Thyroid gland (tissue), 4 donors: Measurements from ENCODE around the gene ARF6. TPM values are rescaled to one million over a fixed set of nuclear protein-coding genes. Genes with fewer than 3 reads are reported as not detected.
"Not testable (repeated sequence)": the region's sequence is repeated elsewhere in the genome, so short reads cannot be mapped to it uniquely, and the experiment has no call there.

ENCODE experiments used
- DNase-seq, 2 donors: peaks; one replicate each; pipeline ENCODE4 v3.0.0-alpha.2; 2019
- H3K27ac ChIP-seq, 3 donors: fragments of 200-600 bp; sonication (generic); 1 replicate in 2 of 3; 2 replicates in 1 of 3; pipeline ENCODE4 v1.5.1; 2016 to 2019; ENCODE audit warnings: mild to moderate bottlenecking in 1 of 3, moderate library complexity in 1 of 3
- H3K27me3 ChIP-seq: fragments of 200-600 bp; sonication (generic); one replicate; pipeline ENCODE4 v1.5.1; 2019
- H3K36me3 ChIP-seq, 2 donors: fragments of 200-600 bp; sonication (generic); one replicate each; pipeline ENCODE4 v1.5.1; 2016 to 2019
- H3K4me1 ChIP-seq, 2 donors: fragments of 200-600 bp; sonication (generic); one replicate each; pipeline ENCODE4 v1.5.1; 2017 to 2019
- H3K4me3 ChIP-seq, 3 donors: fragments of 200-600 bp; sonication (generic); replicated peaks in 1 of 3; 1 replicate in 2 of 3; 2 replicates in 1 of 3; pipeline ENCODE4 v1.5.1; 2016; ENCODE audit warnings: mild to moderate bottlenecking in 1 of 3
- H3K9me3 ChIP-seq: fragments of 200-600 bp; sonication (generic); one replicate; pipeline ENCODE4 v1.5.1; 2017
- POLR2A ChIP-seq, 2 donors: fragments of 450-650 bp; IDR thresholded peaks; one replicate each; pipeline ENCODE4 v1.6.1; 2017; ENCODE audit warnings: antibody characterized with exemption in 2 of 2, mild to moderate bottlenecking in 2 of 2, moderate library complexity in 1 of 2
- WGBS, 2 donors: methylation state at CpG; one replicate each; pipeline ENCODE4 v1.1.5; 2017; 5-methylcytosine and 5-hydroxymethylcytosine counted together
- intact Hi-C: fragments of 100-400 bp; cut with DNase I; formaldehyde crosslinking; loops from one replicate; pipeline ENCODE4 v1.15.1; 2023
- total RNA-seq, 4 donors: library from RNA; depleted of rRNA; stranded (reverse); fragments of >200 nt; gene quantifications; one replicate each; pipeline ENCODE4 v1.2.3, GENCODE V29; 2016
- TF ChIP-seq, protein P1 (sequence below), 6 experiments: fragments of 200-600 bp in 3 of 6; fragments of 450-650 bp in 3 of 6; sonication (generic) in 3 of 6; IDR thresholded peaks; one replicate each; pipeline ENCODE4 v1.5.1; 2016 to 2019; ENCODE audit warnings: antibody characterized with exemption in 6 of 6, mild to moderate bottlenecking in 2 of 6, inconsistent platforms in 1 of 6, moderate library complexity in 1 of 6

The ARF6 gene
- total RNA-seq, 4 donors from 2014 or later: 35.6 to 59.4 (median 48.5) TPM

DNA sequence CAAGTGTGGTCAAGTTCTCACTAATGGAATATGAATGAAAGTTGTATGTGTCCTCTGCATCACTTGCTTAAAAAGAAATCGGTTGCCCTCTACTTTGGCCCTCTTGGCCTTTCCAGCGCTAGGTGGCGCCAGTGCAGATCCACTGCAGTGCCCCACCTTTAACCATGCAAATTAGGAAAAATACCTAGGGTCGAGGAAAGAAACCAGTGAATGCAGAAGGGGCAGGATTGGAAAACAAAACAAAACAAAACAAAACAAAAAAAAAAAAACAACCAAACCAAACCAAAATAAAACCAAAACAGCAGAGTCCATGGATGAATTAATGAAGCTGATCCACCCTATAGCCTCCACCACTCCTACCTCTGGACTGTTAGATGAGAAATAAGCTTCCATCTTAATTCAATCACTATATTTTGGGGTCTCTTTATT is 27.4 kb upstream of the ARF6 start:
- intact Hi-C loops: loop anchor here (10.0 kb wide), 1 partner anchor 669 kb away; the partner anchor contains the start of gene MAP4K5
- H3K36me3 ChIP-seq: no peaks in the 10 kb centered on the region
- no peaks in the 10 kb centered on the region for H3K9me3 ChIP-seq
- peak; percentile 76 to 80 for DNase-seq
- no peaks in the 10 kb centered on the region for H3K27me3 ChIP-seq
- TF ChIP-seq, protein P1, sequence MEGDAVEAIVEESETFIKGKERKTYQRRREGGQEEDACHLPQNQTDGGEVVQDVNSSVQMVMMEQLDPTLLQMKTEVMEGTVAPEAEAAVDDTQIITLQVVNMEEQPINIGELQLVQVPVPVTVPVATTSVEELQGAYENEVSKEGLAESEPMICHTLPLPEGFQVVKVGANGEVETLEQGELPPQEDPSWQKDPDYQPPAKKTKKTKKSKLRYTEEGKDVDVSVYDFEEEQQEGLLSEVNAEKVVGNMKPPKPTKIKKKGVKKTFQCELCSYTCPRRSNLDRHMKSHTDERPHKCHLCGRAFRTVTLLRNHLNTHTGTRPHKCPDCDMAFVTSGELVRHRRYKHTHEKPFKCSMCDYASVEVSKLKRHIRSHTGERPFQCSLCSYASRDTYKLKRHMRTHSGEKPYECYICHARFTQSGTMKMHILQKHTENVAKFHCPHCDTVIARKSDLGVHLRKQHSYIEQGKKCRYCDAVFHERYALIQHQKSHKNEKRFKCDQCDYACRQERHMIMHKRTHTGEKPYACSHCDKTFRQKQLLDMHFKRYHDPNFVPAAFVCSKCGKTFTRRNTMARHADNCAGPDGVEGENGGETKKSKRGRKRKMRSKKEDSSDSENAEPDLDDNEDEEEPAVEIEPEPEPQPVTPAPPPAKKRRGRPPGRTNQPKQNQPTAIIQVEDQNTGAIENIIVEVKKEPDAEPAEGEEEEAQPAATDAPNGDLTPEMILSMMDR (IDR thresholded peaks at IDR 0.05): peak; percentile 44 to 86 (median 76)
- no peak for TF ChIP-seq POLR2A (IDR thresholded peaks at IDR 0.05)
- WGBS, 2 donors: 1 to 2% methylated on average over 4 of the region's 4 CpGs
- no peak overlapping the region for H3K4me3 ChIP-seq
- no peak overlapping the region for H3K27ac ChIP-seq
- H3K4me1 ChIP-seq: peaks cover 5 to 10% of the 10 kb centered on the region in 2 donors

DNA sequence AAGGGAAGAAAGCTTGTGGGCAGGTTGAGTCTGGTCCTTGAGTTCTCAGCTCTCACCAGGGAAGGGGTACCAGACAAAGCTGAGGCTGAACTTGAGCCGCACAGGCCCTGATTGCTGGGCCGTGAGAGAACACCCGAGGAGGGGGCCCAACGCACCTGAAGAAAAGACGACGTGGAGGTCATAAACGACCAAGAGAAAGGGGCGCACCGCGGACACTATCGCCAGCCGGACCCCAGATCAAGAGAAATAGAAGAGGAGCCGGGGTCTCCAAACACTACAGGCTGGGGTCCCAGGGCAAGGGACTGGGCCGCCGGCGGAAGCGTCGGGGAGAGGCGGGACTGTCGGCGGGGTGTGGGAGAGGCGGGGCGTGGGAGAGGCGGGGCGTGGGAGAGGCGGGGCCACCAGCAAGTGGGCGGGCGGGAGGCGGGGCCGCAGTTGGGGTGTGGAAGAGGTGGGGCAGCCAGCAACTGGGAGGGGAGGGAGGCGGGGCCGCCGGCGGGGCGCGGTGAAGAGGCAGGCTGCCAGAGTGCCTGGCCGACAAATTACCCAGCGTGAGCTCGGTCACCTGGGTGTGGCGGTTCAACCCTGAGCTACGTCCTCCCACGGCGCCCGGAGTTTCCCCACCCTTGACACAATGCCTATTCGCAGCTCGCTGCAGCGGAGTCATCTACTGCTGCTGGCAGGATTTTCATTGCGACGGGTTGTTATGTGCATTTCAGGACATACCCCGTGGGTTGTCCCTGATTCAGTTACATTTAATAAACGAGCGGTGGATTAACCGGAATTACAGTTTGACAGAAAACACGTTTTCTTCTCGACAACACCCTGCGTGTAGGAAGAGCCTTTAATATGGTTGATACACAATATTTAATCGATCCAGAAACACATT is 24.8 kb upstream of the ARF6 start:
- WGBS, 2 donors: 2 to 3% methylated on average over 35 to 41 of the region's 57 CpGs

DNA sequence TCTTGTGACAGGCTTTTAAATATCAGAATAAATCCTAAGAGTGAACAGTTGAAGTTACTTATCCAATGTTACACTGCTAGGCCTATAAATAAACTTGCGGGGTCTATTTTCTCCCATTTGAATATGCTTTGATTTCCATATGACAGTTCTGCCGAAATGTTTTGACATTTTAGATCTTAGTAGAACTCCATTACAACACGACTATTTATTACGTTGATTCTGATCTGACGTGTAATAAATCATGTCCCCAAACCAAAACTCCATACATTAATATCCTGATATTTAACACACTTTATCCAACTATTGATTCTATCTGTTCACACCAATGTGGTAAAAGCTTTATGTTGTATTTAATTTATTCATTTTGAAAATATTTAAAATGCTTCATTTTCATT is 24.2 kb upstream of the ARF6 start:
- H3K9me3 ChIP-seq: no peaks in the 10 kb centered on the region
- peak overlapping the region; percentile 12 to 72 (median 43) for H3K27ac ChIP-seq
- DNase-seq: no peak
- WGBS, 2 donors: 67 to 69% methylated on average over 5 of the region's 5 CpGs
- H3K27me3 ChIP-seq: no peaks in the 10 kb centered on the region
- peak overlapping the region in 1 of 3 donors; percentile 56 for H3K4me3 ChIP-seq
- H3K36me3 ChIP-seq: no peaks in the 10 kb centered on the region
- TF ChIP-seq, protein P1 (IDR thresholded peaks at IDR 0.05): no peak
- TF ChIP-seq POLR2A (IDR thresholded peaks at IDR 0.05): no peak
- peaks cover 4 to 5% of the 10 kb centered on the region in 2 donors for H3K4me1 ChIP-seq
- intact Hi-C loops: loop anchor here (10.0 kb wide), 1 partner anchor 666 kb away; the partner anchor contains the start of gene MAP4K5

More for the DNA sequence above, 24.8 kb upstream of the ARF6 start:
- Histone ChIP-seq H3K9me3 (no peaks in the 10 kb centered on the region), H3K27me3 (no peaks in the 10 kb centered on the region), H3K27ac (peak overlapping the region; percentile 69 to 91 (median 88)), H3K4me3 (peak overlapping the region in 2 of 3 donors; percentile 16 to 56), H3K4me1 (peaks cover 4 to 5% of the 10 kb centered on the region in 2 donors), H3K36me3 (no peaks in the 10 kb centered on the region)
- peak; percentile 95 to 96 for DNase-seq
- intact Hi-C loops: loop anchor here (10.0 kb wide), 1 partner anchor 667 kb away; the partner anchor contains the start of gene MAP4K5
- peak in 1 of 2 donors; percentile 86 for TF ChIP-seq POLR2A (IDR thresholded peaks at IDR 0.05)
- TF ChIP-seq, protein P1 (IDR thresholded peaks at IDR 0.05): no peak

DNA sequence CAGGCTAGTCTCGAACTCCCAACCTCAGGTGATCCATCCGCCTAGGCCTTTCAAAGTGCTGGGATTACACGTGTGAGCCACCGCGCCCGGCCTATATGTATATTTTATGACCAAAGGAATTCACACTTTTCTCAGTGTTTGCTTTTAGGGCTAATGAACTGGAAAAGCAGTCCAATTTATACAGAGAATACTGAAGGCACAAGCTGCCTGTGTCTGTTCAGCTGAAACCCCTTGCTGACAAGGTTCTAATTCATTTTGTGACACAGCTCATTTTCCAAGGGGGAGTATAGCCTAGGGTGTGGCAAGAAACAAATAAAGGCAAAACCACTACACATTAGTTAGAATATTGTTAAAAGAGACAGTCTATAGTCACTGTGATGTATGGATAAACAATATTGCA is 22.0 kb upstream of the ARF6 start:
- H3K9me3 ChIP-seq: no peaks in the 10 kb centered on the region
- H3K36me3 ChIP-seq: no peaks in the 10 kb centered on the region
- no peaks in the 10 kb centered on the region for H3K27me3 ChIP-seq
- intact Hi-C loops: no loop called here
- WGBS, 2 donors: 91 to 92% methylated on average over 6 of the region's 6 CpGs
- TF ChIP-seq POLR2A (IDR thresholded peaks at IDR 0.05): no peak
- TF ChIP-seq, protein P1 (IDR thresholded peaks at IDR 0.05): no peak
- no peak for DNase-seq
- H3K4me3 ChIP-seq: no peak overlapping the region
- no peak overlapping the region for H3K27ac ChIP-seq
- H3K4me1 ChIP-seq: peaks cover 4 to 5% of the 10 kb centered on the region in 2 donors

DNA sequence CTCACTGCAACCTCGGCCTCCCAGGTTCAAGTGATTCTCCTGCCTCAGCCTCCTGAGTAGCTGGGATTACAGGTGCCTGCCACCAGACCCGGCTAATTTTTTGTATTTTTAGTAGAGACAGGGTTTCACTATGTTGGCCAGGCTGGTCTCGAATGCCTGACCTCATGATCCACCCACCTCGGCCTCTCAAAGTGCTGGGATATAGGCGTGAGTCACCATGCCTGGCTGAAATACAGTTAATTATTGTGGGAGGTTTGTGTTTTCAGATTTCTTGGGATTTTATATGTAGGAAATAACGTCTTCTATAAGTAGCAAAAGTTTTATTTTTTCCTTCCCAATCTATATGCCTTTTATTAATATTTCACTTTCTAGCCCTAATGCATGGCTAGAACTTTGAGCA is 19.3 kb upstream of the ARF6 start:
- H3K27me3 ChIP-seq, H3K4me1 ChIP-seq, H3K4me3 ChIP-seq, H3K27ac ChIP-seq, H3K9me3 ChIP-seq, H3K36me3 ChIP-seq, intact Hi-C loops, DNase-seq: not testable (repeated sequence)
- WGBS, 2 donors: 77 to 82% methylated on average over 6 of the region's 6 CpGs
